HepG2 (cell line): Measurements from ENCODE around the gene WWP2. TPM values are rescaled to one million over a fixed set of nuclear protein-coding genes. Genes with fewer than 3 reads are reported as not detected.

Experiments used
- ATAC-seq: fragments of 200-7000 bp; cut with Tn5 transposase; 3 replicates; pipeline ENCODE4 v1.9.1; 2020; ENCODE audit warnings: mild to moderate bottlenecking, moderate library complexity
- BruUV-seq: library from RNA; stranded (reverse); fragments of 400-500 nt; replicated peaks from 2 replicates; lab custom pipeline; 2021; lab: Mats Ljungman, UMichigan
- CTCF ChIA-PET: fragments of 300-600 bp; formaldehyde crosslinking; extraction: SDS; loops from one replicate; lab custom pipeline; 2021; ENCODE audit warnings: low total read pairs, inconsistent platforms, low intra/inter-chr PET ratio; lab: Yijun Ruan, JAX
- POLR2A ChIA-PET: fragments of 350-600 bp; sonication (Branson Sonifier 250); formaldehyde crosslinking; loops from one replicate; lab custom pipeline; 2020; ENCODE audit warnings: antibody characterized with exemption, inconsistent platforms; lab: Yijun Ruan, JAX
- DNase-seq: peaks from one replicate; pipeline ENCODE4 v3.0.0-alpha.2; 2015; ENCODE audit warnings: low spot score
- FAIRE-seq: peaks from 3 replicates; lab custom pipeline; 2011; peaks lifted over from hg19 to GRCh38; lab: Jason Lieb, UNC
- H2AFZ ChIP-seq: one replicate; pipeline ENCODE4 v1.6.1; 2011; ENCODE audit warnings: low read length, inconsistent platforms
- H3K27ac ChIP-seq: fragments of 300-600 bp; 3 replicates; pipeline ENCODE4 v1.8.0; 2011; ENCODE audit warnings: mixed run types, mild to moderate bottlenecking, mixed read lengths, low read length, inconsistent platforms; ENCODE audit not compliant: insufficient read depth; ENCODE audit errors: extremely low read length
- H3K27me3 ChIP-seq, 2 experiments: fragments of 200-600 bp in 1 of 2; 2 replicates in 1 of 2; 3 replicates in 1 of 2; pipeline versions ENCODE4 v1.6.0 to v1.8.0; 2011; ENCODE audit warnings: low read length in 2 of 2, mild to moderate bottlenecking in 2 of 2, moderate library complexity in 2 of 2, inconsistent platforms in 1 of 2; ENCODE audit not compliant: insufficient read depth in 2 of 2, control insufficient read depth in 1 of 2
- H3K36me3 ChIP-seq, 2 experiments: fragments of 200-600 bp in 1 of 2; replicated peaks in 1 of 2; 2 replicates in 1 of 2; 3 replicates in 1 of 2; pipeline versions ENCODE4 v1.5.1 to v1.8.0; 2011; ENCODE audit warnings: low read length in 2 of 2, inconsistent platforms in 1 of 2; ENCODE audit not compliant: insufficient read depth in 2 of 2, control insufficient read depth in 1 of 2
- H3K4me1 ChIP-seq: 2 replicates; pipeline ENCODE4 v1.5.1; 2012; ENCODE audit warnings: low read length, inconsistent platforms; ENCODE audit not compliant: insufficient read depth
- H3K4me2 ChIP-seq: 2 replicates; pipeline ENCODE4 v1.6.0; 2011; ENCODE audit warnings: low read depth, low read length, inconsistent platforms
- H3K4me3 ChIP-seq, 3 experiments: fragments of 200-600 bp in 1 of 3; sonication (generic), shearing (Covaris generic) in 1 of 3; replicated peaks in 1 of 3; 2 replicates each; pipeline ENCODE4 v1.5.1; 2011 to 2016; ENCODE audit warnings: low read length in 3 of 3, inconsistent platforms in 2 of 3, low read depth in 2 of 3, mild to moderate bottlenecking in 2 of 3, control low read depth in 1 of 3, mixed read lengths in 1 of 3; ENCODE audit not compliant: insufficient read depth in 1 of 3
- H3K79me2 ChIP-seq: one replicate; pipeline ENCODE4 v1.6.1; 2011; ENCODE audit warnings: low read length, inconsistent platforms; ENCODE audit not compliant: insufficient read depth
- H3K9ac ChIP-seq: 2 replicates; pipeline ENCODE4 v1.6.0; 2011; ENCODE audit warnings: mild to moderate bottlenecking, low read depth, low read length, inconsistent platforms; ENCODE audit not compliant: insufficient read depth
- H3K9me3 ChIP-seq: 2 replicates; pipeline ENCODE4 v1.5.1; 2012; ENCODE audit warnings: mild to moderate bottlenecking, low read length
- H4K20me1 ChIP-seq: 2 replicates; pipeline ENCODE4 v1.6.0; 2011; ENCODE audit warnings: inconsistent platforms, mild to moderate bottlenecking, low read length, moderate library complexity; ENCODE audit not compliant: insufficient read depth
- ADNP ChIP-seq: sonication (generic); formaldehyde crosslinking; IDR thresholded peaks from 2 replicates; pipeline ENCODE4 v1.4.0; 2020; ENCODE audit warnings: missing genetic modification reagents
- CHD4 ChIP-seq: fragments of 200-600 bp; sonication (generic); IDR thresholded peaks from 2 replicates; pipeline ENCODE4 v1.7.0; 2017; ENCODE audit warnings: mild to moderate bottlenecking, low read length, borderline replicate concordance
- ETV5 ChIP-seq: IDR thresholded peaks from 2 replicates; pipeline ENCODE4 v1.6.1; 2018; ENCODE audit warnings: missing biosample characterization, missing genetic modification reagents, inconsistent platforms, borderline replicate concordance
- GRHL1 ChIP-seq: sonication (generic); formaldehyde crosslinking; conservative IDR thresholded peaks from 2 replicates; pipeline ENCODE4 v1.8.0; 2022; ENCODE audit warnings: missing genetic modification reagents
- HDAC1 ChIP-seq: sonication (generic); formaldehyde crosslinking; IDR thresholded peaks from 2 replicates; pipeline ENCODE4 v1.5.1; 2020; ENCODE audit warnings: mild to moderate bottlenecking, missing genetic modification reagents
- ISL2 ChIP-seq: sonication (generic); formaldehyde crosslinking; IDR thresholded peaks from 2 replicates; pipeline ENCODE4 v1.5.0; 2020; ENCODE audit warnings: missing genetic modification reagents
- KLF12 ChIP-seq: sonication (generic); formaldehyde crosslinking; IDR thresholded peaks from 2 replicates; pipeline ENCODE4 v1.4.0; 2020; ENCODE audit warnings: missing genetic modification reagents, borderline replicate concordance
- KMT2B ChIP-seq: IDR thresholded peaks from 2 replicates; pipeline ENCODE4 v1.6.1; 2016; ENCODE audit warnings: missing genetic modification reagents, missing compliant biosample characterization
- MAF1 ChIP-seq: sonication (generic); formaldehyde crosslinking; IDR thresholded peaks from 2 replicates; pipeline ENCODE4 v1.5.0; 2020; ENCODE audit warnings: missing genetic modification reagents, borderline replicate concordance
- NFE2 ChIP-seq: sonication (generic); formaldehyde crosslinking; IDR thresholded peaks from 2 replicates; pipeline ENCODE4 v1.4.0; 2020; ENCODE audit warnings: missing genetic modification reagents
- NR2F2 ChIP-seq: IDR thresholded peaks from 2 replicates; pipeline ENCODE4 v1.6.1; 2012; ENCODE audit warnings: low read depth, inconsistent platforms, borderline replicate concordance
- RAD21 ChIP-seq: fragments of 450-650 bp; formaldehyde crosslinking; IDR thresholded peaks from 2 replicates; pipeline ENCODE4 v1.5.0; 2020; ENCODE audit warnings: mild to moderate bottlenecking
- SP2 ChIP-seq: sonication (generic); formaldehyde crosslinking; IDR thresholded peaks from 2 replicates; pipeline ENCODE4 v1.5.1; 2020; ENCODE audit warnings: mild to moderate bottlenecking, missing genetic modification reagents
- TFAP4 ChIP-seq: sonication (generic); IDR thresholded peaks from 2 replicates; pipeline ENCODE4 v1.6.1; 2016; ENCODE audit warnings: low read depth, borderline replicate concordance
- ZFP37 ChIP-seq: sonication (generic); formaldehyde crosslinking; IDR thresholded peaks from 2 replicates; pipeline ENCODE4 v1.4.0; 2020; ENCODE audit warnings: missing genetic modification reagents, borderline replicate concordance
- ZNF30 ChIP-seq: sonication (generic); formaldehyde crosslinking; IDR thresholded peaks from 2 replicates; pipeline ENCODE4 v1.5.0; 2020; ENCODE audit warnings: mild to moderate bottlenecking, missing genetic modification reagents
- WGBS: methylation state at CpG from one replicate; pipeline ENCODE4 v1.1.6; 2017; ENCODE audit warnings: low lambda C conversion rate; 5-methylcytosine and 5-hydroxymethylcytosine counted together
- in situ Hi-C: cut with HindIII; loops from 2 replicates; pipeline ENCODE4 v1.10.0; 2017; ENCODE audit warnings: low pct_unique_long_range_greater_than_20kb; ENCODE audit not compliant: extremely low pct_ligation_motif_present
- intact Hi-C: fragments of 100-400 bp; cut with micrococcal nuclease; formaldehyde crosslinking; loops from one replicate; pipeline ENCODE4 v1.10.0; 2022; ENCODE audit not compliant: unreplicated experiment
- polyA plus RNA-seq, 8 experiments: library from polyadenylated mRNA; depleted of rRNA in 3 of 8; stranded (reverse) in 7 of 8; unstranded in 1 of 8; fragments of >200 nt; fragmentation: Illumina TruSeq in 4 of 8; extraction: Trizol in 4 of 8; gene quantifications; 2 replicates each; pipeline versions ENCODE4 v1.2.1 to v1.2.3, GENCODE V29; 2011 to 2016; ENCODE audit warnings: low read depth in 4 of 8, missing spikeins in 1 of 8, mixed read lengths in 1 of 8; ENCODE audit not compliant: insufficient read depth in 1 of 8
- total RNA-seq, 5 experiments: library from RNA; depleted of rRNA; stranded (reverse); fragments of >200 nt; fragmentation: Illumina TruSeq; extraction: Trizol; gene quantifications; 2 replicates each; pipeline ENCODE4 v1.2.3, GENCODE V29; 2016; ENCODE audit warnings: low read depth in 1 of 5

The WWP2 gene
- total and polyA plus RNA-seq, 2 of the 13 experiments (the other 11 are each of a cell fraction or from before 2014, with no cell fraction given) = 11.4 to 28.2 TPM

GRCh38 chr16:69834807-69835466, 72.8 kb downstream of the WWP2 start:
- H3K79me2 ChIP-seq = no peaks in the 10 kb centered on the region
- no peak overlapping the region for H3K27ac ChIP-seq
- intact Hi-C loops (loop anchor here (5.0 kb wide), 1 partner anchor 892 kb away; no protein-coding TSS in a partner anchor), in situ Hi-C loops (no loop called here)
- ChIA-PET CTCF (no interaction called here), POLR2A (interaction anchor here (1.4 kb wide), 1 partner anchor 12 kb away, joined by 6 read pairs; no protein-coding TSS in a partner anchor)
- FAIRE-seq = no peak
- BruUV-seq = no TSS peak
- H3K9me3 ChIP-seq = no peaks in the 10 kb centered on the region
- peaks cover 82% of the 10 kb centered on the region for H3K4me1 ChIP-seq
- no peak for TF ChIP-seq TFAP4
- no peak for TF ChIP-seq KLF12 (CRISPR knock-in tag)
- no peak for TF ChIP-seq CHD4
- no peak for TF ChIP-seq NFE2
- no peak for TF ChIP-seq NR2F2
- no peak overlapping the region for H2AFZ ChIP-seq
- DNase-seq = no peak
- H3K4me3 ChIP-seq = no peak overlapping the region
- no peak overlapping the region for H3K4me2 ChIP-seq
- WGBS = 95% methylated on average over 7 of the region's 7 CpGs
- no peaks in the 10 kb centered on the region; a peak in 1 of 5 replicates for H3K36me3 ChIP-seq
- H3K9ac ChIP-seq = no peak overlapping the region
- no peaks in the 10 kb centered on the region for H3K27me3 ChIP-seq
- H4K20me1 ChIP-seq = no peaks in the 10 kb centered on the region
- ATAC-seq = no peak

- Histone ChIP-seq H3K4me3 (no peak overlapping the region), H3K27me3 (no peaks in the 10 kb centered on the region), H3K36me3 (peaks cover 0 to 5% of the 10 kb centered on the region in 2 experiments; a peak in 3 of 5 replicates), H3K9me3 (no peaks in the 10 kb centered on the region), H3K27ac (no peak overlapping the region), H3K4me2 (no peak overlapping the region), H3K79me2 (no peaks in the 10 kb centered on the region), H2AFZ (no peak overlapping the region), H3K4me1 (peaks cover 82% of the 10 kb centered on the region), H4K20me1 (no peaks in the 10 kb centered on the region), H3K9ac (no peak overlapping the region)
- intact Hi-C loops (loop anchor here (5.0 kb wide), 1 partner anchor 891 kb away; no protein-coding TSS in a partner anchor), in situ Hi-C loops (no loop called here)
- DNase-seq (no peak), ATAC-seq (no peak), FAIRE-seq (no peak)
- ChIA-PET POLR2A (no interaction called here), CTCF (no interaction called here)
- no TSS peak for BruUV-seq
- WGBS = 83% methylated on average over 1 of the region's 1 CpG
- no peak for TF ChIP-seq KMT2B (CRISPR knock-in tag)
- TF ChIP-seq HDAC1 = no peak
- TF ChIP-seq RAD21 (CRISPR knock-in tag) = no peak
- TF ChIP-seq ETV5 (CRISPR knock-in tag) = no peak
- no peak for TF ChIP-seq MAF1
- TF ChIP-seq ISL2 = no peak
- no peak for TF ChIP-seq ZFP37 (CRISPR knock-in tag)
- no peak for TF ChIP-seq ZNF30 (CRISPR knock-in tag)
- no peak for TF ChIP-seq SP2 (CRISPR knock-in tag)
- TF ChIP-seq ADNP (CRISPR knock-in tag) = no peak
- TF ChIP-seq GRHL1 (CRISPR knock-in tag) = no peak
Measured at GRCh38 chr16:69836257-69836656, 74.1 kb downstream of the WWP2 start.
